ENCODE data around the gene CREM.

- no peak for TF ChIP-seq POLR2A (IDR thresholded peaks at IDR 0.05; ENCODE audit: low read depth, low read length)
- no peak for TF ChIP-seq POLR2AphosphoS5 (IDR thresholded peaks at IDR 0.05; ENCODE audit: low read depth, low read length)
- TF ChIP-seq TAF1 (IDR thresholded peaks at IDR 0.05; ENCODE audit: borderline replicate concordance, low read depth, low read length), result no peak
These were observed 45.9 kb downstream of the CREM start for GRCh38 chr10:35172574-35172973.

Data from GM12892 (cell line).